Activated CD8-positive, alpha-beta T cell treated with anti-CD3 and anti-CD28 coated beads for 36 hours (primary cell): Measurements from ENCODE around the gene STK32A. TPM values are rescaled to one million over a fixed set of nuclear protein-coding genes. Genes with fewer than 3 reads are reported as not detected.

Source experiments
- ATAC-seq: fragments of 200-7000 bp; cut with Tn5 transposase; one replicate; pipeline ENCODE4 v1.10.0; 2021; ENCODE audit warnings: mild to moderate bottlenecking, moderate library complexity
- CTCF ChIA-PET: fragments of 350-600 bp; sonication (Branson Sonifier 250); formaldehyde crosslinking; loops from one replicate; lab custom pipeline; 2021; ENCODE audit warnings: antibody characterized with exemption; lab: Charles Lee
- POLR2A ChIA-PET: fragments of 350-600 bp; sonication (Branson Sonifier 250); formaldehyde crosslinking; loops from one replicate; lab custom pipeline; 2021; ENCODE audit warnings: antibody characterized with exemption; lab: Charles Lee
- DNase-seq: peaks from one replicate; pipeline ENCODE4 v3.0.0-alpha.2; 2020
- H3K27ac Mint-ChIP-seq: one replicate; pipeline ENCODE4 v1.8.0; 2021; ENCODE audit warnings: mild to moderate bottlenecking, mixed read lengths
- H3K27me3 Mint-ChIP-seq: one replicate; pipeline ENCODE4 v1.8.0; 2021; ENCODE audit warnings: mixed read lengths
- H3K36me3 Mint-ChIP-seq: one replicate; pipeline ENCODE4 v1.8.0; 2021; ENCODE audit warnings: low read depth, mixed read lengths
- H3K4me1 Mint-ChIP-seq: one replicate; pipeline ENCODE4 v1.8.0; 2021; ENCODE audit warnings: low read depth, mixed read lengths
- H3K4me3 Mint-ChIP-seq: one replicate; pipeline ENCODE4 v1.8.0; 2021; ENCODE audit warnings: mild to moderate bottlenecking, moderate library complexity, mixed read lengths
- H3K9me3 Mint-ChIP-seq: one replicate; pipeline ENCODE4 v1.8.0; 2021; ENCODE audit warnings: mixed read lengths
- CTCF ChIP-seq: fragments of 200-600 bp; IDR thresholded peaks from one replicate; pipeline ENCODE4 v1.8.0; 2022; ENCODE audit warnings: antibody characterized with exemption, mild to moderate bottlenecking
- intact Hi-C: fragments of 100-400 bp; cut with micrococcal nuclease; formaldehyde crosslinking; loops from one replicate; pipeline ENCODE4 v1.10.0; 2022
- total RNA-seq, 2 experiments: library from RNA; stranded (reverse); gene quantifications; one replicate each; pipeline ENCODE4 v1.2.3, GENCODE V29; 2021

The STK32A gene
- total RNA-seq = not detected

- intact Hi-C loops = no loop called here
- Mint-ChIP-seq H3K27ac (no peak within 1 kb of the TSS), H3K4me3 (no peak within 1 kb of the TSS), H3K9me3 (no peaks in the 10 kb centered on the region), H3K4me1 (peaks cover 3% of the 10 kb centered on the region), H3K36me3 (no peaks in the 10 kb centered on the region), H3K27me3 (peaks cover 36% of the 10 kb centered on the region)
- ATAC-seq (no peak), DNase-seq (no peak)
- POLR2A ChIA-PET = no interaction called here
- TF ChIP-seq CTCF = no peak
- CTCF ChIA-PET = no interaction called here
Measured at GRCh38 chr5:147234825-147235635, at the start of gene STK32A. Gene STK32A (plus strand): TSS chr5:147235026. CDS start chr5:147239635, 4,609 bp downstream.

- peaks cover 10% of the 10 kb centered on the region for H3K27me3 Mint-ChIP-seq
- no peaks in the 10 kb centered on the region for H3K9me3 Mint-ChIP-seq
- H3K36me3 Mint-ChIP-seq = no peaks in the 10 kb centered on the region
- no peak for DNase-seq
- peaks cover 7% of the 10 kb centered on the region for H3K4me1 Mint-ChIP-seq
- POLR2A ChIA-PET = no interaction called here
- intact Hi-C loops = loop anchor here (5.0 kb wide), 2 partner anchors 90 to 220 kb away; no protein-coding TSS in a partner anchor
- no peak overlapping the region for H3K27ac Mint-ChIP-seq
- no peak for ATAC-seq
- no peak for TF ChIP-seq CTCF
- no peak overlapping the region for H3K4me3 Mint-ChIP-seq
- CTCF ChIA-PET = interaction anchor here (1.9 to 3.3 kb wide), 2 partner anchors 87 to 654 kb away, joined by 7 to 40 read pairs; no protein-coding TSS in a partner anchor
Measured at GRCh38 chr5:147187099-147187540, 47.7 kb upstream of the STK32A start.

- H3K27me3 Mint-ChIP-seq = peaks cover 10% of the 10 kb centered on the region
- no peaks in the 10 kb centered on the region for H3K9me3 Mint-ChIP-seq
- H3K4me1 Mint-ChIP-seq = peaks cover 7% of the 10 kb centered on the region
- H3K27ac Mint-ChIP-seq = no peak overlapping the region
- H3K4me3 Mint-ChIP-seq = no peak overlapping the region
- DNase-seq (peak; percentile 54), ATAC-seq (peak; percentile 67)
- ChIA-PET POLR2A (no interaction called here), CTCF (interaction anchor here (0.6 to 3.3 kb wide), 51 partner anchors 9 to 957 kb away, joined by 3 to 40 read pairs (median 4); no protein-coding TSS in a partner anchor)
- TF ChIP-seq CTCF = peak; percentile 67
- H3K36me3 Mint-ChIP-seq = no peaks in the 10 kb centered on the region
- intact Hi-C loops = loop anchor here (2.0 to 5.0 kb wide), 3 partner anchors 91 to 654 kb away; no protein-coding TSS in a partner anchor
Measured at GRCh38 chr5:147188200-147189108, 46.4 kb upstream of the STK32A start.

- ChIA-PET CTCF (interaction anchor here (0.6 to 3.3 kb wide), 49 partner anchors 9 to 957 kb away, joined by 3 to 40 read pairs (median 4); no protein-coding TSS in a partner anchor), POLR2A (no interaction called here)
- Mint-ChIP-seq H3K27ac (no peak overlapping the region), H3K4me3 (no peak overlapping the region), H3K9me3 (no peaks in the 10 kb centered on the region), H3K4me1 (peaks cover 7% of the 10 kb centered on the region), H3K36me3 (no peaks in the 10 kb centered on the region), H3K27me3 (peaks cover 10% of the 10 kb centered on the region)
- intact Hi-C loops = loop anchor here (2.0 to 5.0 kb wide), 3 partner anchors 92 to 654 kb away; no protein-coding TSS in a partner anchor
- no peak for ATAC-seq
- TF ChIP-seq CTCF = no peak
- no peak for DNase-seq
Measured at GRCh38 chr5:147189109-147189424, 45.8 kb upstream of the STK32A start.
